COLO829 (cell line): ENCODE measurements around the gene DNAJC3.
"Not testable (repeated sequence)": the region's sequence is repeated elsewhere in the genome, so short reads cannot be mapped to it uniquely, and the experiment has no call there.

Experiments
- DNase-seq: peaks from one replicate; pipeline ENCODE4 v3.0.0; 2012; ENCODE audit warnings: low spot score

Gene DNAJC3

GRCh38 chr13:95714142-95714832 is 37.3 kb downstream of the DNAJC3 start:
- DNase-seq = no peak

DNA sequence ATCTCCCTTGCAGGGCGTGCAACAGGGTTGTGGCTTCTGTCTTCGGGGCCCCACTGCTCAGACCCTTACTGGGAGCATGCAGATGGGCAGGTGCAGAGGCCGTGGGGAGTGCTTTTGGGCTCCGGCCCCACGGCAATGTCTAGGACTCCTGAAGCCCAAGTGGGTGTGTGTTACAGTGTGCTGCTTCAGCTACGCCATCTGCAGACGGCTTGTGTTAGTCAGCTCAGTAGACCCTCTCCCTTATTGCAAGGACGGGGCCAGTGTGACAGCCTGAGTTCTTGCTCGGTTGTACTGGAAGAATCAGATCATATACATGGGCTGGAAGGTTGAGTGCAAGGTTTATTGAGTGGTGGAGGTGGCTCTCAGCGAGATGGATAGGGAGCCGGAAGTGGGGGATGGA is 39.3 kb downstream of the DNAJC3 start:
- DNase-seq = no peak

DNA sequence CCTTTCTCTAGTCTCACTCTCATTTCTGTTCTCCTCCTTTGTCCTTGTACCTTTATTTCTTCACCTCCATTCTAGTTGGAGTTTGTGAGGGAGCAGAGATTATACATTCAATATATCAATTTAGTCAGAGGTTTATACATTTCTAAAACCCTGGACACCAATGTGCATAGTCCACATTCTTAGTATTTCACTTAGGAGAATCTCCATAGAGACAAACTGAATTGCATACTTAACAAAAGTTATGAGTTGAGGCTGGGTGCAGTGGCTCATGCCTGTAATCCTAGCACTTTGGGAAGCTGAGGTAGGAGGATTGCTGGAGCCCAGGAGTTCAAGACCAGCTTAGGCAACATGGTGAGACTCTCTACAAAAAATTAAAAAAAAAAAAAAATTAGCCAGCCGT is 45.3 kb downstream of the DNAJC3 start:
- DNase-seq = no peak

GRCh38 chr13:95723438-95723837 is 46.5 kb downstream of the DNAJC3 start:
- DNase-seq = no peak

GRCh38 chr13:95724252-95724651 is 47.3 kb downstream of the DNAJC3 start:
- no peak for DNase-seq

DNA sequence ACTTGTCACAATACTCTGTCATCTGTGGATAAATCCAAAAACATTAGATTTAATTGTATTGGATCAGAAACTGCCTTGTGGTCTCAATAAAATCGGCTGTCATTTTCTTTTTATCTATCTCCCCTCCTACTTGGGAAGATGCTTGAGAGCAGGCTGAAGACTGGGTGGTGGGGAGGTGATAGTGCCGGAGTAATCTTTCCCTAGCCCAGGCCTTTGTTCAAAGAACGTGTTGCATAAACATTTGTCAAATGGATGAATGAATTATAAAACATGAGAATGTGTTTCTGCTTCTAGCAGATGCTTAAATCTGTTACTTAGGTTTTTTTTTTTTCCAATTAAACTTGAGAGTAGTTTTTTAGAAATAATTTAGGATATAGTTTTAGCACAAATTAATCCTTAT is 49.9 kb downstream of the DNAJC3 start:
- DNase-seq = no peak

GRCh38 chr13:95728957-95729356 is 52.0 kb downstream of the DNAJC3 start:
- no peak for DNase-seq

DNA sequence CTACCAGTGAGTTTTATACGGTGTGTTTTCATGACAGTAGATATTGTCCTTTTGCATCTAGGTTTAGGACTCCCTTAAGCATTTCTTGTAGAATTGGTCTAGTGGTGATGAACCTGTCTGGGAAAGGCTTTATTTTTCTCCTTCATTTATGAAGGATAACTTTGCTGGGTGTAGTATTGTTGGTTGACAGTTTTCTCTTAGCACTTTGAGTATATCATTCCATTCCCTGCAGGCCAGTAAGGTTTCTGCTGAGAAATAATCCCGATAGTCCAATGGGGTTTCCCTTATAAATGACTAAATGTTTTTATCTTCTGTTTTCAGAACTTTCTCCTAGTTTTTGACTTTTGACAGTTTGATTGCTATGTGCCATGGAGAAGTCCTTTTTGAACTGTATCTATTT is 57.2 kb downstream of the DNAJC3 start:
- DNase-seq = no peak

DNA sequence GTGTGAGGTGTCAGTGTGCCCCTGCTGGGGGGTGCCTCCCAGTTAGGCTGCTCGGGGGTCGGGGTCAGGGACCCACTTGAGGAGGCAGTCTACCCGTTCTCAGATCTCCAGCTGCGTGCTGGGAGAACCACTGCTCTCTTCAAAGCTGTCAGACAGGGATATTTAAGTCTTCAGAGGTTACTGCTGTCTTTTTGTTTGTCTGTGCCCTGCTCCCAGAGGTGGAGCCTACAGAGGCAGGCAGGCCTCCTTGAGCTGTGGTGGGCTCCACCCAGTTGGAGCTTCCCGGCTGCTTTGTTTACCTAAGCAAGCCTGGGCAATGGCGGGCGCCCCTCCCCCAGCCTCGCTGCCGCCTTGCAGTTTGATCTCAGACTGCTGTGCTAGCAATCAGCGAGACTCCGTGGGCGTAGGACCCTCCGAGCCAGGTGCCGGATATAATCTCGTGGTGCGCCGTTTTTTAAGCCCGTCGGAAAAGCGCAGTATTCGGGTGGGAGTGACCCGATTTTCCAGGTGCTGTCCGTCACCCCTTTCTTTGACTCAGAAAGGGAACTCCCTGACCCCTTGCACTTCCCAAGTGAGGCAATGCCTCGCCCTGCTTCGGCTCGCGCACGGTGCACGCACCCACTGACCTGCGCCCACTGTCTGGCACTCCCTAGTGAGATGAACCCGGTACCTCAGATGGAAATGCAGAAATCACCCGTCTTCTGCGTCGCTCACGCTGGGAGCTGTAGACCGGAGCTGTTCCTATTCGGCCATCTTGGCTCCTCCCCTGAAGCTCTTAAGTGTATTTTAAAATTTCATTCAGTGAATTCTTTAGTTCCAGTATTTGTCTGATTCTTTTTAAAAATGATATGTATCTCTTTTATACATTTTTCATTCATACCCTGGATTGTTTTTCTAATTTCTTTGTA is 63.4 kb downstream of the DNAJC3 start:
- DNase-seq = not testable (repeated sequence)

- no peak for DNase-seq
Measured at GRCh38 chr13:95740979-95741320, 64.0 kb downstream of the DNAJC3 start.

- no peak for DNase-seq
Measured at GRCh38 chr13:95741584-95742563, 64.9 kb downstream of the DNAJC3 start.

DNA sequence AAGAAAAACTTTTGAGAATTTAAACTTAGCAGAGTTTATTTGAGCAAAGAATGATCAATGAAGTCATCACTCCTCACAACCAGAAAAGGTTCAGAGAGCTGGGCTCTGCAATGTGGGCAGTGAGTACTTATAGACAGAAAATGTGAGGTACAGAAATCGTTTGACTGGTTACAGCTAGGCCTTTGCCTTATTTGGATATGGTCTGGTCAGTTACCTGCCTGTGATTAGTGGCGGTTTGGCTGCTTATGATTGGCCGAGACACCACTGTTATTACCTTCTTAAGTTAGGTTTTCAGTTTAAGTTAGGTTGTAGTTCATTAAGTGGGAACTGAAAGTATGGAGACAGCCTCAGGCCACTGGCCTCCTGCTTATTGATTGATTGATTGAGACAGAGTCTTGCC is 66.3 kb downstream of the DNAJC3 start:
- no peak for DNase-seq

DNA sequence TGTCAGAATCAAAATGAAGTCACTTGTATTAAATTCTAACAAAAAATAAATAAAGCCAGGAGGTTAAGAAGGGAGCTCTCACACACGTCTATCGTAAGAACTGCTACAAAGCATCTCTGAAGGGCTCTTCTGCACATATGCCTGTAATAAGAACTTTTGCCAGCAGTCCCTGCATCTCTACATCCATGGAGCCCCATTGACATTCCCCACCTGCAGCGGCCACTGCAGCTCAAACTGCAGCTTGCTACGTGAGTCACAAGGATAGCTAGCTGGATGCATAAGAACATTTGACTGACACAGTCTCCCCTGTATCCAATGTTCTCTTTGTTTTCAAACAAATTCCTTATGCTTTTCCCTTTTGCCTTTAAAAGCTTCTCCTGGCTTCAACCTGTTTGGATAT is 68.3 kb downstream of the DNAJC3 start:
- no peak for DNase-seq

DNA sequence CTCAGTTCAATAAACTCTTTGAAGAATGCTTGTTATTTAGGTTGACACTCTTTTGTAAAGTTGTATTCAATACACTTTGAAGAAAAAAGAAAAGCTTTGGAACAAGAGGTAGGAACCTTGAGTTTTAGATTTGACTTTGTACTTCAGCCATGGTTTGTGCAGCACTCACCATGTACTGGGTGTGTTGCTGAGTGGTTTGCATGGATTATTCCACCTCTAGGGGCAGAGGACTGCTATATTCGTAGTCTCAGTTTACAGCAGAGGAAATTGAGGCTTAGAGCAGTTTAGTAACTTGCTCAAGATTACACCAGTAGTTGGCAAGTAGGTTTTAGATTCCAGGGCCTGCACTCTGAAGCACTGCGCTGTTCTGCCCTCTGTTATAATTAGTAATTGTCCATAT is 68.8 kb downstream of the DNAJC3 start:
- no peak for DNase-seq

DNA sequence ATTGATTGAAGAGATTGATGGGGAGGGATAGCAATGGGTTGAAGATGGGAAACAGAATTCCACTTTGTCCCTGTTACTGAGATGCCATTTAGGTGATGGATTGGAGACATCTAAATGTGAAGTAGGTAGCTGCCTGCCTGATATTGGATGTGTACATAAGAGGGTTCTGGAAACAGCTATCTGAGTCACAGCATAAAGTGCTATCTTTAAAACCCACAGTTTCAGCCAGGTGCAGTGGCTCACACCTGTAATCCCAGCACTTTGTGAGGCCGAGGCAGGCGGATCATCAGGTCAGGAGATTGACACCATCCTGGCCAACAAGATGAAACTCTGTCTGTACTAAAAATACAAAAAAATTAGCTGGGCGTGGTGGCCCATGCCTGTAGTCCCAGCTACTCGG is 72.6 kb downstream of the DNAJC3 start:
- DNase-seq = no peak

DNA sequence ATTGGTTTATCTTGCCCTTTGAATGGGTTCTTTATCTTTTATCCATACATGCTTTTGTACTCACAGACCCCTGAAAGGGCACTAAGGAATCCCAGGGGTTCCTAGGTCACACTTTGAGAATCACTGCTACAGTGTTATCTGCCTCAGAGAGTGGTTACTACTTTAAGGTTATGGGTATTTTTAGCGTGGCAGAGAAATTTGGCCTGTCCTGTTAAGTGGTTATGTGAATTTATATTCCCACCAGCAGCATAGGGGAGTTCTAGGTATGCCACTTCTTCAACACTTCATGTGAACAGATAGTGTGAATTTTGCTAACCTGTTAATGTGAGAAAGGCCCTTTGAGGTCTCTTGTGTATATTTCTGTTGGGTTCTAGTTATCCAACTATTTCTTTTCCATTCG is 75.7 kb downstream of the DNAJC3 start:
- DNase-seq = no peak

DNA sequence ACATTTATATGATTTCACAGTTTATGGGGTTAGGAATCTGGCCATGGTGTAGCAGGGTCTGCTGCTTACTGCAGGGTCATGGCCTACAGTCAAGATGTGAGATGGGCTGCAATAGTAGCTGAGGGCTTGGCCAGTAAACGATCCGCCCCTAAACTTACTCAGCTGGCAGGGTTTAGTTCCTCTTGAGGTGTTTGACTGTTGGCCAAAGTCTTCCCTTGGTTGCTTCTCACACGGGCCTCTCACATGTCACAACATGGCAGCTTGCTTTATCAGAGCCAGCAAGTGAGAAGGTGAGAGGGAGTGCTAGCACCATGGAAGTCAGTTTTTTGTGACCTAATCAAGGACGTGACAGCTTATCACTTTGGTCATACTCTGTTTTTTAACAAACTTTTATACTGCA is 77.1 kb downstream of the DNAJC3 start:
- DNase-seq = no peak

DNA sequence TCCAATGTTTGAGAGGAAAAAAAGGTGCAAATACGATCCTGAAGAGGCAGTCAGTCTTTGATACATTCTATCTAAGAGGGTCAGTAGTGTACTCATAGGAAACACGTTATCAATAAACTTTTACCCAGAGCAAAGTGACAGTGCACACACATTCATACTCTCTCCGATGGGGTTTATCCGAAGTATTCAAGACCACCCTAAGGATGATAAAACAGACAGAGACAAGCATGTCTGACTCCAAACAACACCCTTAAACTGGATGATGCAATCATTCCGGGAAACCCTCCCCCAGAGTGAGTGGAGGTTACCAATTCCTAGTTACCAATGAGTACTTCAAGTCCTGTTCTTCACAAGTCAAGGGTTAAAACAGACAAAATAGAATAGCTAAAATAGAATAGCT is 79.1 kb downstream of the DNAJC3 start:
- DNase-seq = no peak

- DNase-seq = not testable (repeated sequence)
Measured at GRCh38 chr13:95762626-95763025, 85.7 kb downstream of the DNAJC3 start.

GRCh38 chr13:95763601-95764000 is 86.7 kb downstream of the DNAJC3 start:
- no peak for DNase-seq

- DNase-seq = no peak
Measured at GRCh38 chr13:95771905-95772304, 95.0 kb downstream of the DNAJC3 start.

GRCh38 chr13:95779522-95779921 is 102.6 kb downstream of the DNAJC3 start:
- DNase-seq = no peak
